Peyer's patch (tissue), 4 donors: ENCODE data around the gene FZR1.

Source experiments
- CTCF ChIP-seq, 6 experiments: fragments of 450-650 bp in 4 of 6; fragments of 200-600 bp in 2 of 6; sonication (generic) in 1 of 6; IDR thresholded peaks; one replicate each; pipeline ENCODE4 v1.5.1; 2017 to 2019; ENCODE audit warnings: antibody characterized with exemption in 6 of 6, mild to moderate bottlenecking in 3 of 6, moderate library complexity in 1 of 6
- POLR2A ChIP-seq, 2 donors: fragments of 450-650 bp; IDR thresholded peaks; one replicate each; pipeline ENCODE4 v1.5.1; 2017; ENCODE audit warnings: antibody characterized with exemption in 2 of 2, mild to moderate bottlenecking in 2 of 2, moderate library complexity in 2 of 2

- no peak for TF ChIP-seq CTCF (IDR thresholded peaks at IDR 0.05)
- no peak for TF ChIP-seq POLR2A (IDR thresholded peaks at IDR 0.05)
These were observed 13.8 kb upstream of the FZR1 start for GRCh38 chr19:3492131-3492839.
